DMS153 treated with DMSO at 0.1 percent for 48 hours (cell line): ENCODE data around the gene CSHL1.
A peak's percentile ranks its signal among the peaks of the same experiment; 100 is the strongest.
"Not testable (repeated sequence)": the region's sequence is repeated elsewhere in the genome, so short reads cannot be mapped to it uniquely, and the experiment has no call there.

Source experiments
- DNase-seq: peaks from one replicate; lab custom pipeline; 2025; ENCODE audit not compliant: unreplicated experiment; lab: John Stamatoyannopoulos, UW

Gene CSHL1

DNA sequence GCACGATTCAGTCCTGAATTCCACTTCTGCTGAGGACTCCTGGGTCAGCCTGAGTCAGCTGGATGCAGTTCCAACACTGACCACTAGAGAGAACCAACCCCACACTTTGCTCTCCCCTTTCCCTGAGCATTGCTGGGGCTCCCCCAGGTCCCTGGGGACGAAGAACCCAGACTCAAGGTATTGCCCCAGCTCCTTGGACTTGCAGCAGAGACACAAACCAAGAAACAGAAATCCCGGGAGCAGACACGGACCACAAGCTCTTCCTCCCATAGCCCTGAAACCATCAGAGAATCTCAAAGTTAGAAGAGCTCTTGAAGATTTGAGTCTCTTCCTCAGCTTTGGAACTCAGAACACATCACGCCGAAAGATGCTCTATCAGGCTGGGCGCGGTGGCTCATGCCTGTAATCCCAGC lies 8.3 kb upstream of the CSHL1 start:
- DNase-seq: peak; percentile 24

DNA sequence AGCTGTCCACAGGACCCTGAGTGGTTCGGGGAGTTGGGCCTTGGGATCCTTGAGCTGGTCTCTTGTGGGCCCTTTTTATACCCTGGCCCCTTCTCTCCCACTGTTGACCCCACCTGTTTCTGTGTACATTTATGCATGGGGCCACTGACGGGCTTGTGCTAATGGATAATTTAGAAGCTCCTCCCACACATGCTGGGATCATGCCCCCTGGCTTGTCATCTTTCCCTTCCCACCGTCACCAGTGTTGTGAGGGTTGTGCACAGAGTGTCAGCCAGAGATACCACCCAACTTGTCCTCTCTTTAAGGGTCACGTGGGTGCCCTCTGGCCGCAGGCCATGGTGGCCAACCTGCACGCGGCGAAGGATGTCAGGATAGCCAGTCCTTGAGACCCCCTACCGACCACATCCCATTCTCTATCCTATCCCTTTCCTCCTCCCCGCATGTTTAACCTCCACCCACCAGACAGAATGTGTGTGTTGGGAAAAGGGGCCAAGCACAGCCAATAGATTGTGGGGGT lies 7.8 kb upstream of the CSHL1 start, which contains the start of gene GH1:
TSS of gene GH1 (minus strand) at position 51 of the 517 bp plus-strand sequence. CDS start 63 bp downstream, outside the sequence.
- DNase-seq: not testable (repeated sequence)

DNA sequence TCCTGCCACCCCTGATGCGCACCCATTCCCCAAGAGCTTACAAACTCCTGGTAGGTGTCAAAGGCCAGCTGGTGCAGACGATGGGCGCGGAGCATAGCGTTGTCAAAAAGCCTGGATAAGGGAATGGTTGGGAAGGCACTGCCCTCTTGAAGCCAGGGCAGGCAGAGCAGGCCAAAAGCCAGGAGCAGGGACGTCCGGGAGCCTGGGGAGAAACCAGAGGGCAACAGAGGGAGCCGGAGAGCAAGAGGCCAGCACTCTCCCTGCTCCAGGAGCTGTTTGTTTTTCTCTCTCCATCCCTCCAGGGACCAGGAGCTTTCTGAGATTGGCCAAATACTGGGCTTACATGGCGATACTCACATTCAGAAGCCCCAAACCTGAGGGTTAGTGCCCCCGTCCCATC lies 7.2 kb upstream of the CSHL1 start:
- DNase-seq: no peak

DNA sequence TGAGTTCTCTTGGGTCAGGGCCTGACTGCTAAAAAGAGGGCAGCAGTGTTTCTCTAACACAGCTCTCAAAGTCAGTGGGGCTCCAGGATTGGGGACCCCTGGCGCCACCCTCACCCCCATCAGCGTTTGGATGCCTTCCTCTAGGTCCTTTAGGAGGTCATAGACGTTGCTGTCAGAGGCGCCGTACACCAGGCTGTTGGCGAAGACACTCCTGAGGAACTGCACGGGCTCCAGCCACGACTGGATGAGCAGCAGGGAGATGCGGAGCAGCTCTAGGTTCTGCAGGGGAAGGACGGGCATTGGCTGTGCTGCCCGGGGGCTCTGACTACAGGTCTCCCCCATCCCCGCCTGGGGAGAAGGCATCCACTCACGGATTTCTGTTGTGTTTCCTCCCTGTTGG lies 6.6 kb upstream of the CSHL1 start:
- DNase-seq: no peak

DNA sequence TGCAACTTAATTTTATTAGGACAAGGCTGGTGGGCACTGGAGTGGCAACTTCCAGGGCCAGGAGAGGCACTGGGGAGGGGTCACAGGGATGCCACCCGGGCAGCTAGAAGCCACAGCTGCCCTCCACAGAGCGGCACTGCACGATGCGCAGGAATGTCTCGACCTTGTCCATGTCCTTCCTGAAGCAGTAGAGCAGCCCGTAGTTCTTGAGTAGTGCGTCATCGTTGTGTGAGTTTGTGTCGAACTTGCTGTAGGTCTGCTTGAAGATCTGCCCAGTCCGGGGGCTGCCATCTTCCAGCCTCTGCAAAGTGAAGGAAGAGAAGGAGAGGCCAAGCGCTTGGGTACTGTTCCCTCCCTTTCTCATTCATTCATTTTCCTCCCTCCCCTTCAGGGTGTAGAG lies 6.1 kb upstream of the CSHL1 start:
- DNase-seq: not testable (repeated sequence)

DNA sequence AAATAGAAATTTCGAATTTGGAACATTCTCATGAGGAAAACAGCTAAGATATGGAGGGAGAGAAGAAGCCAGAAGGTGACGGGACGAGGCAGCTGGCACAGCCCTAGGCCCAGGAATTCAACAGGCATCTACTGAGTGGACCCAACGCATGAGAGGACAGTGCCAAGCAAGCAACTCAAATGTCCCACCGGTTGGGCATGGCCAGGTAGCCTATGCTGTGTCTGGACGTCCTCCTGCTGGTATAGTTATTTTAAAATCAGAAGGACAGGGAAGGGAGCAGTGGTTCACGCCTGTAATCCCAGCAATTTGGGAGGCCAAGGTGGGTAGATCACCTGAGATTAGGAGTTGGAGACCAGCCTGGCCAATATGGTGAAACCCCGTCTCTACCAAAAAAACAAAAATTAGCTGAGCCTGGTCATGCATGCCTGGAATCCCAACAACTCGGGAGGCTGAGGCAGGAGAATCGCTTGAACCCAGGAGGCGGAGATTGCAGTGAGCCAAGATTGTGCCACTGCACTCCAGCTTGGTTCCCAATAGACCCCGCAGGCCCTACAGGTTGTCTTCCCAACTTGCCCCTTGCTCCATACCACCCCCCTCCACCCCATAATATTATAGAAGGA lies 5.6 kb upstream of the CSHL1 start:
- no peak for DNase-seq

DNA sequence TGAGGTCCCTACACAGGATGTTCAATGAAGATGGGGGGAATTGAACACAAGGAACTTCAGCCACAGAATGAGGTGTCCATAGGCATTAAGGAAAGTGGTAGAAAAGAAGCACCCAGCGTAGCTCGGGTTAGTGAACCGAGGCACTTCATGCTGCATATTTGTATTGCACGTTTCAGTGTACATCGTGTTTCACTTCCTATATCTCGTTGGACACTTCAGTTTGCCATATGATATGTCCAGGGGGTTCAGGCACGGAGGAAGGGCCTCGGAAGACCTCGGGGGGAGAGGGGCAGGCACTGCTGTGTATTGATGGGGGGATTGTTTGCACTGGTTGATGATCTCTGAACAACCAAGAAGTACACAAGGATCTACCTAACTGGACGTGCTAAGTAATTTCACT lies 4.7 kb upstream of the CSHL1 start:
- DNase-seq: not testable (repeated sequence)

DNA sequence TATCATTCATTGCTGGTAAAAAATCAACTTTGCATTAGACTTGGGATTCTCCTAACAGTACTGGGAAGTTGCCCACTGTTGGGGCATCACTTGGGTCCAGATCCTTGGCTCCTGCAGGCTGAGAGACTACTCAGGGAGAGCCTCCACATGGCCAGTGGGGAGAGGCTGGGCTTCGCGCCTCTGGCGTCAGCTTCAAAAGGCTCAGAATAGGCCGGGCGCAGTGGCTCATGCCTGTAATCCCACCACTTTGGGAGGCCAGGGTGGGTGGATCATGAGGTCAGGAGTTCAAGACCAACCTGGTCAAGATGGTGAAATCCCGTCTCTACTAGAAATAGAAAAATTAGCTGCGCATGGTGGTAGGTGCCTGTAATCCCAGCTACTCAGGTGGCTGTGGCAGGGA lies 3.4 kb upstream of the CSHL1 start:
- DNase-seq: no peak

DNA sequence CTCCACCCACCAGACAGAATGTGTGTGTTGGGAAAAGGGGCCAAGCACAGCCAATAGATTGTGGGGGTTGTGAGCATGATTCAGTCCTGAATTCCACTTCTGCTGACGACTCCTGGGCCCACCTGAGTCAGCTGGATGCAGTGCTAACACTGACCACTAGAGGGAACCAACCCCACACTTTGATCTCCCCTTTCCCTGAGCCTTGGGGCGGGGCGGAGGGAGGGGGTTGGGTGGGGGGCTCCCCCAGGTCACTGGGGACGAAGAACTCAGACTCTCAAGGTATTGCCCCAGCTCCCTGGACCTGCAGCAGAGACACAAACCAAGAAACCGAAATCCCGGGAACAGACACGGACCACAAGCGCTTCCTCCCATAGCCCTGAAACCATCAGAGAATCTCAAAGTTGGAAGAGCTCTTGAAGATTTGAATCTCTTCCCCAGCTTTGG lies 621 bp upstream of the CSHL1 start:
- DNase-seq: no peak

DNA sequence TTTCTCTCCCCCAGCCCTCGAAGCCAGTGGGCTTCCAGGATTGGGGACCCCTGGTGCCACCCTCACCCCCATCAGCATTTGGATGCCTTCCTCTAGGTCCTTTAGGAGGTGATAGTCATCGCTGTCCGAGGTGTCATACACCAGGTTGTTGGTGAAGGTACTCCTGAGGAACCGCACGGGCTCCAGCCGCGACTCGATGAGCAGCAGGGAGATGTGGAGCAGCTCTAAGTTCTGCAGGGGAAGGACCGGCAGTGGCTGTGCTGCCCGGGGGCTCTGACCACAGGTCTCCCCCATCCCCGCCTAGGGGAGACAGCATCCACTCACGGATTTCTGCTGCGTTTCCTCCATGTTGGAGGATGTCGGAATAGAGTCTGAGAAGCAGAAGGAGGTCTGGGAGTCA lies 962 bp downstream of the CSHL1 start:
- DNase-seq: no peak

DNA sequence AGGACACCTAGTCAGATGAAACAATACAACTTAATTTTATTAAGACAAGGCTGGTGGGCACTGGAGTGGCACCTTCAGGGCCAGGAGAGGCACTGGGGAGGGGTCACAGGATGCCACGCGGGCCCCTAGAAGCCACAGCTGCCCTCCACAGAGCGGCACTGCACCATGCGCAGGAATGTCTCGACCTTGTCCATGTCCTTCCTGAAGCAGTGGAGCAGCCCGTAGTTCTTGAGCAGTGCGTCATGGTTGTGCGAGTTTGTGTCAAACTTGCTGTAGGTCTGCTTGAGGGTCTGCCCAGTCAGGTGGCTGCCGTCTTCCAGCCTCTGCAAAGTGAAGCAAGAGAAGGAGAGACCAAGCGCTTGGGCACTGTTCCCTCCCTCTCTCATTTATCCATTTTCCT lies 1.5 kb downstream of the CSHL1 start:
- DNase-seq: not testable (repeated sequence)

DNA sequence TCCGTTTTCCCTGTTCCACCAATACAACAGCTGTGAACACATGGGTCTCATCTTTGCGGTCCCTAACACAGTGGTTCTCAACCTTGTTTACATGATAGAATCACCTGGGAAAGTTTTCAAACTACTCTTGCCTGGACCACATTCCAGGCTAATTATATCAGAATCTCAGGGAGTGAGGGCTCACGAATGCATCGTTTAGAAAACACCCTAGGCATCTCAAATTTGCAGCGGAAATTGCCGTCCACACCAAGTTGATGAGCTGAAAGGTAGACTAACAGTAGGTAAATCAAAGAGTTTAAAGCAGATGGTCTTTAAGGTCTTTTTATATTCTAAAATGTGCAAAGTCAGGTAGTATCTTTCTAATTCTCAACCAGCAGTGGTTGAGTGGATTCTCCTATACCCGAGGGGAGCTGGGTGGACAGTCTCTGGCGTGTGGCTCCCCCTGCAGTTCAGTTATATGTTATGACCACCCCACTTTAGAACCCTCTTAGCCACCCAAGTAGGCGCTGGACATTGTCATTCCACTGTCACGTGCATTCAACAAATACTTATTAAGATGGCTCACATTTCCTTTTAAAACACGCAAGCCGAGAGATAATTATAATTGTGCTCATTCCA lies 3.8 kb downstream of the CSHL1 start:
- DNase-seq: not testable (repeated sequence)

DNA sequence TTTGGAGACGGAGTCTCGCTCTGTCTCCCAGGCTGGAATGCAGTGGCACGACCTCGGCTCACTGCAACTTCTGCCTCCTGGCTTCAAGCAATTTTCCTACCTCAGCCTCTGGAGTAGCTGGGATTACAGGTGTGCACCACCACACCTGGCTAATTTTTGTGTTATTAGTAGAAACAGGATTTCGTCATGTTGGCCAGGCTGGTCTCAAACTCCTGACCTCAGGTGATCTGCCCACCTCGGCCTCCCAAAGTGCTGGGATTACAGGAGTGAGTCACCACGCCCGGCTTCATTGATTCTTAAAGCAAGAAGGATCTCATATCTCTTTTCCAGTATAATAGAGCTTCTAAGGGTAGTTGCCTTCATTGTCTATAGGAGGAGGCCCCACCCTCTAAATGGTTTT lies 6.3 kb downstream of the CSHL1 start:
- DNase-seq: not testable (repeated sequence)

DNA sequence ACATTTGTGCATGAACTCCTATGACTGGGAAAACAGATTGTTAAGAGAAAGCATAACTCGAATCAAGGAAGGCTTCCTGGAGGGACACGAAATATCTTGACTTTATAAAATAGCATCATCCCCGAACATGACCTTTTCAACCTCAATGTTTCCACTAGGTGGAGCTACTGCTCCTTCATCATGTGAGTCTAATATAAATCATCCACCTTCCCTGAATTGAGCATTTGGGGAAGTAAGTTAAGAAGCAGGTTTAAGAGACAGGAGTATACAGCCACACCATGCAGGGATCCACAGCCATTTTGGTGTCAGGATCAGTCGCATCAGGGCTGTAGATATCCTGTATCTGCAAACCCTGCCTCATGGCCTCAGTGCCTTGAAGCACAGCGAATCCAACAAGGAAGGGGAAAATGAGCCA lies 7.3 kb downstream of the CSHL1 start:
- not testable (repeated sequence) for DNase-seq

DNA sequence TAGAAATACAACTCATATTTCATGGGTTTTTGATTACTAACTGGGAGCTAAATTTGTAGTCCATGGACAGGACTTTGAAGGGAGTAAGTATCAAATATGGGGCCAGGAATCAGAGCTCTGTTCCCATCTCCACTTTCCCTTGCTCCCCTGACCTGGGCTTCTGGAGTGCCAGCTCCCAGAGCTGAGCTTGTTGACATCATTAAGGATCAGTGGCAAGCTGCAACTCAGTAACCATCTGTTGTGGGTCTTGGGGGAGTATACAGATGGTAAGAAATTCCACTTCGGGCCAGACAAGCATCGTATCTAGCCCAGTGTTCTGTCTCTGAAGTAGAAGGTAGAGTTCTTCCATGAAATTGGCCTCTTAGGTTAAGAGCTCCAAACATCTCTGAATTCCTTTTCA lies 9.1 kb downstream of the CSHL1 start:
- not testable (repeated sequence) for DNase-seq

DNA sequence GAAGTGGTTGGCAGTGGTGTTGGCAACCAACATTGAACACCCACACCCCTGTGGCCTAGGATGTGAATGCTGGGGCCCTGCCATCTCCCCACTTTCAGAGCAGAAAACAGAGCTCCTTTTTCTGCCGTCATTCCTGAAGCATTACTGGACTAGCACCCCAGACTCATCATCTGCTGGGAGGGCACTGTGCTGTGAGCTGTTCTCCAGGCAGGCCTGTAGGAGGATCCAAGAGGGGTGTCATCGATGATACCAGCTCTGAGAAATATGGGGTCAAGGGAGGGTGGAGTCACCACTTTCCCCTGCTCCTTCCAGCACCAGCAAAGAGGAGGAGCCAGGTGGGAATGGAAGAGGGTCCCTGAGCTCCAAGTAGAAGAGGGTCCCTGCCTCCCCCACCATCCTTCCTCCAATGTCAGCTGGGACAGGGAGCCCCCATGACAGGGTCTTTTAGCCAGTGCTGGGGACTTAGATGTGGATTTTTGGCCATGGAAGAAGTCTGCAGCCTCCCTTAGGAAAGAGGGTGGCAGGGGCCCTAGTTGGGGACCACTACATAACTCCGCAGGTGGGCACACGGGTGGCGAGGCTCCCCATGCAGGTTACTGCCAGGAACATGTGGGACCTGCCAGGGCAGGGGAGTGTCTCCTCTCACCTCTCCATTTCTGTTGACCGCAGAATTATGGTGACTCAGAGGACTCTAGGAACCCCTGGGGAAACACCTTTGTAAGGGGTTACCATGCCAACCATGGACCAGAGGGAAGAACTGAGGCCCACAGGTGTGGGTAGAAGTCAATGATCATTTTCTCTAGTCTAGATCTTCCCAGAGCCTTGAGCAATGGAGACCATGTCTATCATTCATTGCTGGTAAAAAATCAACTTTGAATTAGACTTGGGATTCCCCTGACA lies 11.9 kb downstream of the CSHL1 start:
- DNase-seq: not testable (repeated sequence)

DNA sequence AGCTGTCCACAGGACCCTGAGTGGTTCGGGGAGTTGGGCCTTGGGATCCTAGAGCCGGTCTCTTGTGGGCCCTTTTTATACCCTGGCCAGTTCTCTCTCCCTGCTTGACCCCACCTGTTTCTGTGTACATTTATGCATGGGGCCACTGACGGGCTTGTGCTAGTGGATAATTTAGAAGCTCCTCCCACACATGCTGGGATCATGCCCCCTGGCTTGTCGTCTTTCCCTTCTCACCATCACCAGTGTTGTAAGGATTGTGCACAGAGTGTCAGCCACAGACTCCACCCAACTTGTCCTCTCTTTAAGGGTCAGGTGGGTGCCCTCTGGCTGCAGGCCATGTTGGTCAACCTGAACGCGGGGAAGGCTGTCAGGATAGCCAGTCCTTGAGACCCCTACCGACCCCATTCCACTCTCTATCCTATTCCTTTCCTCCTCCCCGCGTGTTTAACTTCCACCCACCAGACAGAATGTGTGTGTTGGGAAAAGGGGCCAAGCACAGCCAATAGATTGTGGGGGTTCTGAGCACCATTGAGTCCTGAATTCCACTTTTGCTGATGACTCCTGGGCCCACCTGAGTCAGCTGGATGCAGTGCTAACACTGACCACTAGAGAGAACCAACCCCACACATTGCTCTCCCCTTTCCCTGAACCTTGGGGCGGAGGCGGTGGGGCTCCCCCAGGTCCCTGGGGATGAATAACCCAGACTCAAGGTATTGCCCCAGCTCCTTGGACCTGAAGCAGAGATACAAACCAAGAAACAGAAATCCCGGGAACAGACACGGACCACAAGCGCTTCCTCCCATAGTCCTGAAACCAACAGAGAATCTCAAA lies 14.3 kb downstream of the CSHL1 start, which contains the start of gene CSH1:
TSS of gene CSH1 (minus strand) at position 51 of the 831 bp plus-strand sequence. CDS start 63 bp downstream, outside the sequence.
- DNase-seq: not testable (repeated sequence)

DNA sequence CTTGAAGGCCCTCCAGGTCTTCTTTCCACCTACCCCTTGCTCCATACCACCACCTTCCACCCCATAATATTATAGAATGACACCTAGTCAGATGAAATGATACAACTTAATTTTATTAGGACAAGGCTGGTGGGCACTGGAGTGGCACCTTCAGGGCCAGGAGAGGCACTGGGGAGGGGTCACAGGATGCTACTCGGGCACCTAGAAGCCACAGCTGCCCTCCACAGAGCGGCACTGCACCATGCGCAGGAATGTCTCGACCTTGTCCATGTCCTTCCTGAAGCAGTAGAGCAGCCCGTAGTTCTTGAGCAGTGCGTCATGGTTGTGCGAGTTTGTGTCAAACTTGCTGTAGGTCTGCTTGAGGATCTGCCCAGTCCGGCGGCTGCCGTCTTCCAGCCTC lies 16.2 kb downstream of the CSHL1 start:
- DNase-seq: not testable (repeated sequence)

DNA sequence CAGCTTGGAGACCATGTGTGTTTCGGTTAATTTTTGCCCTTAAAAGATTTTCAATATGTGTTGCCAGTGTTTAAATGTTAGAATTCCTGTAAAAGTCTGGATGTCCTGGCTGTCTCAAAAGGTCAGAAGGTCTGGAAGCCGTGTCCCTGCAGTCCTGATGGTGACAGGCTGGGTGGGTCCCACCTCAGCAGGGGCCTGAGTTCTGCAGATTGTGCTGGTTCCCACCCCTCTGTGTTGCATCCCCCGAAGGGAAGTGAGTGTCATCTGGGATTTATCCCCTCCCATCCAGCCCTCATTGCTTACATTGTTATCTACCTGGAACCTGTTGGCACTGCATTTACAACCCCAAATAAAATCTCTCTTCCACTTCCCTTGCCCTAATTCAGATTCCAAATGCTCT lies 17.0 kb downstream of the CSHL1 start:
- DNase-seq: not testable (repeated sequence)

DNA sequence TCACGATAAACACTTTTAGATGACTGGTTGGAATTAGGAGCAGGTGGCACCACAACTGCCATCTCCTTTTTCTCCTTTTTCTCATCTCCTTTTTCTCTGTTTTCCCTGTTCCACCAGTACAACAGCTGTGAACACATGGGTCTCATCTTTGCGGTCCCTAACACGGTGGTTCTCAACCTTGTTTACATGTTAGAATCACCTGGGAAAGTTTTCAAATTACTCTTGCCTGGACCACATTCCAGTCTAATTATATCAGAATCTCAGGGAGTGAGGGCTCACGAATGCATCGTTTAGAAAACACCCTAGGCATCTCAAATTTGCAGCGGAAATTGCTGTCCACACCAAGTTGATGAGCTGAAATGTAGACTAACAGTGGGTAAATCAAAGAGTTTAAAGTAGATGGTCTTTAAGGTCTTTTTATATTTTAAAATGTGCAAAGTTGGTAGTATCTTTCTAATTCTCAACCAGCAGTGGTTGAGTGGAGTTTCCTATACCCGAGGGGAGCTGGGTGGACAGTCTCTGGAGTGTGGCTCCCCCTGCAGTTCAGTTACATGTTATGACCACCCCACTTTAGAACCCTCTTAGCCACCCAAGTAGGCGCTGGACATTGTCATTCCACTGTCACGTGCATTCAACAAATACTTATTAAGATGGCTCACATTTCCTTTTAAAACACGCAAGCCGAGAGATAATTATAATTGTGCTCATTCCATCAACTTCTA lies 18.6 kb downstream of the CSHL1 start:
- not testable (repeated sequence) for DNase-seq
